Gastrocnemius medialis (tissue), 4 donors: ENCODE results near the gene STAG1.

Experiments
- CTCF ChIP-seq, 5 experiments: fragments of 450-650 bp in 3 of 5; fragments of 200-600 bp in 2 of 5; sonication (generic) in 2 of 5; IDR thresholded peaks in 4 of 5; conservative IDR thresholded peaks in 1 of 5; 1 replicate in 4 of 5; 2 replicates in 1 of 5; pipeline ENCODE4 v1.5.1; 2016 to 2019; ENCODE audit warnings: antibody characterized with exemption in 5 of 5, mild to moderate bottlenecking in 3 of 5, moderate library complexity in 3 of 5
- POLR2A ChIP-seq, 2 donors: fragments of 450-650 bp; IDR thresholded peaks; one replicate each; pipeline ENCODE4 v1.6.1; 2017; ENCODE audit warnings: antibody characterized with exemption in 2 of 2, mild to moderate bottlenecking in 2 of 2, moderate library complexity in 2 of 2

GRCh38 chr3:136772709-136773108 is 20.5 kb upstream of the STAG1 start:
- TF ChIP-seq CTCF (IDR thresholded peaks at IDR 0.05 in 4 of 5, conservative IDR thresholded peaks at IDR 0.05 in 1 of 5) (no peak), POLR2A (IDR thresholded peaks at IDR 0.05) (no peak)
